ENCODE results near the gene PALMD. TPM values are rescaled to one million over a fixed set of nuclear protein-coding genes. Genes with fewer than 3 reads are reported as not detected.

Gene PALMD
- total and polyA plus RNA-seq, 2 donors (not counting 1 experiment from before 2014, with no cell fraction given) = not detected

- intact Hi-C loops (cut with micrococcal nuclease) = no loop called here
- no peaks in the 10 kb centered on the region for H4K20me1 ChIP-seq (ENCODE audit: control insufficient read depth, insufficient read depth, low read length, poor library complexity, severe bottlenecking)
- H3K9ac ChIP-seq (ENCODE audit: low read length) = no peak overlapping the region
- no peaks in the 10 kb centered on the region for H3K4me1 ChIP-seq (ENCODE audit: control insufficient read depth in 2 of 2, insufficient read depth in 2 of 2, low read length in 2 of 2)
- H3K9me3 ChIP-seq (ENCODE audit: control extremely low read depth in 1 of 3, control insufficient read depth in 2 of 3, insufficient read depth in 1 of 3, low read length in 2 of 3) = no peaks in the 10 kb centered on the region
- no peak overlapping the region for H3K4me2 ChIP-seq (replicated peaks; ENCODE audit: low read depth, low read length, poor library complexity, severe bottlenecking)
- no peaks in the 10 kb centered on the region for H3K27me3 ChIP-seq (replicated peaks in 1 of 4; ENCODE audit: control extremely low read depth in 1 of 4, control insufficient read depth in 3 of 4, insufficient read depth in 4 of 4, low read length in 3 of 4)
- Mint-ChIP-seq H3K4me3 (no peak overlapping the region), H3K27me3 (peaks cover 8% of the 10 kb centered on the region), H3K9me3 (ENCODE audit: insufficient read depth) (no peaks in the 10 kb centered on the region), H3K4me1 (no peaks in the 10 kb centered on the region), H3K27ac (no peak overlapping the region)
- DNase-seq (no peak), ATAC-seq (ENCODE audit: low read depth) (no peak)
- H3K36me3 ChIP-seq (replicated peaks in 1 of 2; ENCODE audit: control extremely low read depth in 1 of 2, control insufficient read depth in 1 of 2, extremely low read depth in 1 of 2, insufficient read depth in 2 of 2, low read length in 1 of 2) = no peaks in the 10 kb centered on the region
- 100% methylated on average over 1 of the region's 2 CpGs for WGBS (ENCODE audit: insufficient coverage)
- no peak for TF ChIP-seq CTCF (IDR thresholded peaks at IDR 0.05)
- TF ChIP-seq EZH2 (IDR thresholded peaks at IDR 0.05; ENCODE audit: borderline replicate concordance, insufficient read depth, low read depth, low read length, poor library complexity, severe bottlenecking) = no peak
- ChIA-PET POLR2A (no interaction called here), CTCF (interaction anchor here (1.0 to 1.8 kb wide), 2 partner anchors 11 to 22 kb away, joined by 3 to 6 read pairs; no protein-coding TSS in a partner anchor)
- no peak overlapping the region for H3K27ac ChIP-seq (ENCODE audit: low read length in 2 of 2)
- no peak overlapping the region for H2AFZ ChIP-seq (ENCODE audit: insufficient read depth, low read depth, low read length, poor library complexity, severe bottlenecking)
- H3K79me2 ChIP-seq (ENCODE audit: control insufficient read depth, insufficient read depth, low read length) = no peaks in the 10 kb centered on the region
- no peak overlapping the region for H3K4me3 ChIP-seq (ENCODE audit: control extremely low read depth in 1 of 5, extremely low read depth in 1 of 5, insufficient read depth in 1 of 5, low read depth in 2 of 5, low read length in 4 of 5)
Observed at GRCh38 chr1:99663501-99663900, 17.6 kb downstream of the PALMD start.

DNA sequence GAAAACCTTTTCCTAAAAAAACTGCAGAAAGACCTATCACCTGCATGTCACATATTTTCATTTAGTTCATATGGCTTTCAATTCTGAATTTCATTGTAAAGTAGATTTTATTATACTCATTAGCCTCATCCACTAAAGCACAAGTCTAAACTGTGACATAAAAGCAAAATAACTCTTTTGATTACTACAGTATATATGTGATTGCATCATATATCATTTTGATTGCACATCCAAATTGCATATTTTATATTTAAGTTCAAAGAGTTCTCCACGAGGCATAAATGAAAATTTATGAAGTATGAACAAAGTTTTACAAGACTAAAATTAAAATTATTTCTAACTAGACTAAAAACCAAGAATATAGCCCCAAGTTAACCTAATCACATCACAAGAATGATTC is 19.3 kb downstream of the PALMD start:
- CTCF ChIA-PET = no interaction called here
- no CpG with 5 or more reads among the region's 1 CpG for WGBS (ENCODE audit: insufficient coverage)

More for the DNA sequence above, 19.3 kb downstream of the PALMD start:
- POLR2A ChIA-PET = no interaction called here
- Mint-ChIP-seq H3K4me1 (no peaks in the 10 kb centered on the region), H3K4me3 (no peak overlapping the region), H3K9me3 (ENCODE audit: insufficient read depth) (no peaks in the 10 kb centered on the region), H3K27me3 (peaks cover 9% of the 10 kb centered on the region), H3K27ac (no peak overlapping the region)
- no peaks in the 10 kb centered on the region for H3K9me3 ChIP-seq (ENCODE audit: control extremely low read depth in 1 of 3, control insufficient read depth in 2 of 3, insufficient read depth in 1 of 3, low read length in 2 of 3)
- H3K4me2 ChIP-seq (replicated peaks; ENCODE audit: low read depth, low read length, poor library complexity, severe bottlenecking) = no peak overlapping the region
- no peak for DNase-seq
- H3K36me3 ChIP-seq (replicated peaks in 1 of 2; ENCODE audit: control extremely low read depth in 1 of 2, control insufficient read depth in 1 of 2, extremely low read depth in 1 of 2, insufficient read depth in 2 of 2, low read length in 1 of 2) = no peaks in the 10 kb centered on the region
- H3K4me1 ChIP-seq (ENCODE audit: control insufficient read depth in 2 of 2, insufficient read depth in 2 of 2, low read length in 2 of 2) = no peaks in the 10 kb centered on the region
- H2AFZ ChIP-seq (ENCODE audit: insufficient read depth, low read depth, low read length, poor library complexity, severe bottlenecking) = no peak overlapping the region
- no peaks in the 10 kb centered on the region for H3K79me2 ChIP-seq (ENCODE audit: control insufficient read depth, insufficient read depth, low read length)
- no peak overlapping the region for H3K9ac ChIP-seq (ENCODE audit: low read length)
- TF ChIP-seq CTCF (IDR thresholded peaks at IDR 0.05) = no peak
- TF ChIP-seq EZH2 (IDR thresholded peaks at IDR 0.05; ENCODE audit: borderline replicate concordance, insufficient read depth, low read depth, low read length, poor library complexity, severe bottlenecking) = no peak
- no peak for ATAC-seq (ENCODE audit: low read depth)
- no peaks in the 10 kb centered on the region for H4K20me1 ChIP-seq (ENCODE audit: control insufficient read depth, insufficient read depth, low read length, poor library complexity, severe bottlenecking)
- H3K27me3 ChIP-seq (replicated peaks in 1 of 4; ENCODE audit: control extremely low read depth in 1 of 4, control insufficient read depth in 3 of 4, insufficient read depth in 4 of 4, low read length in 3 of 4) = no peaks in the 10 kb centered on the region
- intact Hi-C loops (cut with micrococcal nuclease) = no loop called here
- H3K27ac ChIP-seq (ENCODE audit: low read length in 2 of 2) = no peak overlapping the region
- no peak overlapping the region for H3K4me3 ChIP-seq (ENCODE audit: control extremely low read depth in 1 of 5, extremely low read depth in 1 of 5, insufficient read depth in 1 of 5, low read depth in 2 of 5, low read length in 4 of 5)
